T-helper 2 cell treated with Interferon-gamma antibody and Interleukin-4, amounts not matched to agents 100 ng/mL and 5 ng/mL, for 36 hours (primary cell): ENCODE data around the gene SNPH. TPM values are rescaled to one million over a fixed set of nuclear protein-coding genes. Genes with fewer than 3 reads are reported as not detected.

Source experiments
- intact Hi-C: fragments of 100-400 bp; cut with micrococcal nuclease; formaldehyde crosslinking; loops from one replicate; pipeline ENCODE4 v1.15.1; 2023
- total RNA-seq: library from RNA; stranded (reverse); gene quantifications from 2 replicates; pipeline ENCODE4 v1.2.3, GENCODE V29; 2022

The SNPH gene
- total RNA-seq, 1 donor from 2014 or later = 5.2 TPM

DNA sequence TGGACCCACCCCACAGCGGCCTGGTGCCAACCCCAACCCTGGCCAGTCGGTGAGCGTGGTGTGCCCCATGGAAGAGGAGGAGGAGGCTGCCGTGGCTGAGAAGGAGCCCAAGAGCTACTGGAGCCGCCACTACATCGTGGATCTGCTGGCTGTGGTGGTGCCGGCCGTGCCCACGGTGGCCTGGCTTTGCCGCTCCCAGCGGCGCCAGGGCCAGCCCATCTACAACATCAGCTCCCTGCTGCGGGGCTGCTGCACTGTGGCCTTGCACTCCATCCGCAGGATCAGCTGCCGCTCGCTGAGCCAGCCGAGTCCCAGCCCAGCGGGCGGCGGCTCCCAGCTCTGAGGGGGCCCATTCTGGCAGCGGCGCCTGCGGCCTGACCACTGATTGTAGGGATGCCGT, 39.6 kb downstream of the SNPH start:
- intact Hi-C loops = no loop called here

- intact Hi-C loops = no loop called here
These were observed 40.4 kb downstream of the SNPH start for GRCh38 chr20:1306316-1307135.

- intact Hi-C loops = no loop called here
These were observed 41.1 kb downstream of the SNPH start for GRCh38 chr20:1307171-1307570.

- intact Hi-C loops = no loop called here
These were observed 41.5 kb downstream of the SNPH start for GRCh38 chr20:1307571-1307971.

DNA sequence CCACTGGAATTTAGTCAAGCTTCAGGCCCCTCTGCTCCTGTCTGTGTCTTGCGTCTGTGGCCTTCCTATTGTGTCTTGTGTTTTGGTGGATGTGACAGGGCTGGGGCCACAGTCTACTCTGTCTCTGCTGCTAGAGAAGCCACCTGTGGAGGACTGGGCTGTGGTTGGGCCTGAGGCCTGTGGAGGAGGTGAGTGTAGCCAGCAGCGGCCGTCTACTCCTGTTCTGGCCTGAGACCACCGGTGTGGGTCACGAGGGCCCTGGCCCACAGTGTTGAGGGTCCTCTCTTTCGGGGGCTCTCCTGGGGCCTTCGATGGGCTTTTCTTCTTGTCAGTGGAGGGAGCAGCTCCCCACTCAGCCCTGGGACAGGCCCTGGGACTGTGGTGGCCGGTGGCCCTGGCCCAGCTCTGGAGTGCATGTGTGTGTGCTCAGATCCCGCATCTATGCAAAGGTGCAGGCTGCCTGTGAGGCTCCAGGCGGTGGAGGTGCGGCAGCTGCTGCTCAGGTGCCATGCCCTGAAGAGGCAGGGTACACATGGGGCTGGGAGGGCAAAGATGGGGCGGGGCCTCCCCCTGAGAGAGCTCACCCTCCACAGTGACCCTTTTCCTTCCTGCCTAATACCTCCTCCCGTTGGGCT, 42.1 kb downstream of the SNPH start:
- intact Hi-C loops = no loop called here

GRCh38 chr20:1308702-1309095, 42.6 kb downstream of the SNPH start:
- intact Hi-C loops = no loop called here

GRCh38 chr20:1309439-1309847, 43.3 kb downstream of the SNPH start:
- intact Hi-C loops = no loop called here

- intact Hi-C loops = loop anchor here (5.0 kb wide), 1 partner anchor 82 kb away; the partner anchor contains the start of gene FKBP1A
These were observed 44.0 kb downstream of the SNPH start for GRCh38 chr20:1310071-1310470.

- intact Hi-C loops = loop anchor here (5.0 kb wide), 1 partner anchor 82 kb away; the partner anchor contains the start of gene FKBP1A
These were observed 44.6 kb downstream of the SNPH start for GRCh38 chr20:1310506-1311190.

- intact Hi-C loops = loop anchor here (5.0 kb wide), 1 partner anchor 80 kb away; the partner anchor contains the start of gene FKBP1A
These were observed 46.2 kb downstream of the SNPH start for GRCh38 chr20:1312308-1312707.

GRCh38 chr20:1312904-1313235, 46.8 kb downstream of the SNPH start:
- intact Hi-C loops = loop anchor here (1.0 to 5.0 kb wide), 5 partner anchors 12 to 190 kb away; partner anchors contain the start of genes FKBP1A and NSFL1C

GRCh38 chr20:1313236-1313964, 47.3 kb downstream of the SNPH start:
- intact Hi-C loops = loop anchor here (1.0 to 5.0 kb wide), 5 partner anchors 12 to 190 kb away; partner anchors contain the start of genes FKBP1A and NSFL1C

DNA sequence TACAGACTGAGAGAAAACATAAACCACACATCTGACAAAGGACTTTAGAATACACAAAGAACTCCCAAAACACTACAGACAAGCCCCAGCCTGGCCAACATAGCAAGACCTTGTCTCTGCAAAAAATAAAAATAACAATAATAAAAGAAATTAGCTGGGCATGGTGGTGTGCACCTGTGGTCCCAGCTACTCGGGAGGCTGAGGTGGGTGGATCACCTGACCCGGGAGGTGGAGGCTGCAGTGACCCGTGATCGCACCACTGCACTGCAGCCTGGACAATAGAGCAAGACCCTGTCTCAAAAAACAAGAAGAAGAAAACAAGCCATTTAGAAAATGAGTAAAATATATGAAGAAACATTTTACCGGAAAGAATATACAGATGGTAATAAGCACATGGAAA, 49.7 kb downstream of the SNPH start:
- intact Hi-C loops = no loop called here

DNA sequence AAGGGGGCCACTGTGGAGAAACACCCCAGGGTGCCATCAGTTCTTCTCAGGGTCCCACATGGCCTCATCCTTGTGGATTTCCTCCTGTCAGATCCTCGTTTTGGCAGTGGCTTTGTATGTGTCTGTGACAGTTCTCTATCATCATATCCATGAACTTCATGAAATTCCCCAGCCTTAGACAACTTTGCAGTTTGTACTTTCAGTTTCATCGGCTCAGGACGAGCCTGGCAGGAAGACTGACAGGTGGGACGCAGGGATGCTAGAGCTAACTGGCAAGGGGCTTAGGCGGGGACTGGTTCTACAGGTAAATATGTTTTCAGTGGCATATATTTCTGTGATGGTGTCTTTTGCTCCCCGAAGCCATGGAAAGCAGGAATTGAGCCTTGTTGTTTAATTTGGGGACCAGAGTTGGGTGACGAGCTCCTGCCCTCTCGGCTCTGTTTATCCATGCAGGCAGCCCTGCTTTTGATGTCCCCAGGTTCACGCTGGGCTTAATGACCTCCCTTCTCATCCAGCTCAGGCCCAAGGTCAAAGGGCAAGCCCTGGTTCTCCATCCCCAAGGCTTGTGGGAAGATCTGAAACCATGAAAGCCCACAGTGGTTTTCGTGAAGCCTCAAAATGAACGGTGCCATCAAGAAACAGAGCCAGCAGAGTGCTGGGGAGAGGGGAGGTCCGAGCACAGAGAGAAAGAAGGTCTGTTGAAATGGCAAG, 51.6 kb downstream of the SNPH start:
- intact Hi-C loops = no loop called here

DNA sequence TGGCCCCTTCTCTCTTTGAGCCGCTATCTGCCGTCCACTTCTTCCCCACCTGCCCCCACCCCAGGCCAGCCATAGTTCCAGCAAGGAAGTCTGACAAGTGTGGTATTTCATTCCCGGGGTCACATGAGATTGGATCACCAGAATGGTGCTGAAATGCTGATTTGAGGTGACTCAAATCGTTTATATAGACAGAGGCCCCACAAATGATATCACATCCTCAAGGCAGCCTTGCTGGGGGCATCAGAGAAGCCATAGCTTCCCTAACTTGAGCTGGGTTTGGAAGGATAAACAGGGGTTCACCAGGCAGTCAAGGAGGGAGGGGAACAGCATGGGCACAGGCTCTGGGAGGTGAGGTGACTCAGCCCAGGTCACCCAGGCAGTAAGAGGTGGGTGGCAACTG, 53.0 kb downstream of the SNPH start:
- intact Hi-C loops = no loop called here

DNA sequence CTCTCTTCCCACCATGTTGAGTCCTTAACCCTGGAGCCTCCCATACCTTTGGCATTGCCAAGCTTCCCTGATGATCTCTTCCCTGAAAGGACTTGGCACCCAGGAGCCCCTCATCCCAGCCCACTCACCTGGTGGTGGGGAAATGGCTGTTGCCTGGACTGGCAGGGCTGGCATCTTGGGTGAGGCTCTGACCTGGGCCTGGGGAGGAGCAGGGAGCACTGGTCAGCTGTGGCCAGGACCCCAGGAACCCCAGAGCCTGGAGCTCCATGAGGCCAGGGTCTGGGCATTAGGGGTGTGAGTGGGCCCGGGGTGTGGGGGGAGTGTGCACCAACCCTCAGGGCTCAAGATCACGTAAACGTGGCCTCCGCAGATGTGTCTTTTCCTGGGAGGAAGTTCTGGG, 53.4 kb downstream of the SNPH start:
- intact Hi-C loops = no loop called here

- intact Hi-C loops = no loop called here
These were observed 53.9 kb downstream of the SNPH start for GRCh38 chr20:1320016-1320415.

DNA sequence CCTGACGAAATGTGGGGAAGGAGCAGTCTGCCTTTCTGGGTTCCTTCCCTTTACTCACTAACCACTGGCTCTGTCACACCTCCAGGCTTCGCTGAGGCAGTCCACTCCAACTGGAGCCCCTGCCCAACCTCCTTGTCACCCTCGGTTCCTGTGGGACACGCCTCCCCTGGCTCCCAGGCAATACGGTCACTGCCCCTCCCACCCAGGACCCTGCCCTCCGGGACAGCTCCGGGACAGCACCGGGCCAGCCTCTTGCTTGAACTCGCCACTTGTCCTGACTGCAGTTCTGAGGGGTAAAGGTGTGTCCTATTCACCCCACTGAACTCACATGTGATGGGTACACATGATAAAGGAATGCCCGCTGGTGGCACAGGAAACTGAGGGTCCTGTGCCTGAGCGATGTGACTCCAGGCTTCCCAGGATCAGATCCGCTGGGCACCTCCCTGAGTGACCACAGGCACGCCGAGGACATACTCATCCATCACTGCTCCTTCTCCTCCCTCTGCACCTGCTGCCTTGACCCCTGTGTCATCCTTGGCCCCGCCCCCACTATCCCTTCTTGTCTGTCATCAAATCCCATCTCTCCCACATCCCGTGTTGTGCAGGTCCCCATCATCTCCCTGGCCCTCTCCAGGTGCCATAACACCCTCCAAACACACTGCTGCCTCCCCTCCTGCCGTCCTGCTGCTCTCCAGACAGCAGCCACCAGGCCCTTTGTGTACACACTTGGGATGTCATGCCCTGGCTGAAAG, 55.0 kb downstream of the SNPH start:
- intact Hi-C loops = no loop called here

DNA sequence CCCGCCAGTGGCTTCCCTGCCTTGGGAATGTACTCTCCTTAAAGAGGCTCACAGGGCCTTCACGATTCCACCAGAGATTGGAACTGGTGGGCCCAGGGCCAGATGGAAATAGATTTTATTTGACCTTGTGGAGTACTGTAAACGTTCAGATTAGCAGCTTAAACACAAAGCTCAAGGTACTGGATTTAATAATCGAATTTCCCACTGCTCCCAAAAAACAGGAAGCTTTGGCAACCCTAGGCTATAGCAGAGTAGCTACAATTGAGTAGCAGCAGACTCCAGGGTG, 55.5 kb downstream of the SNPH start:
- intact Hi-C loops = no loop called here
